ENCODE results near the gene PKHD1.

The PKHD1 gene

DNA sequence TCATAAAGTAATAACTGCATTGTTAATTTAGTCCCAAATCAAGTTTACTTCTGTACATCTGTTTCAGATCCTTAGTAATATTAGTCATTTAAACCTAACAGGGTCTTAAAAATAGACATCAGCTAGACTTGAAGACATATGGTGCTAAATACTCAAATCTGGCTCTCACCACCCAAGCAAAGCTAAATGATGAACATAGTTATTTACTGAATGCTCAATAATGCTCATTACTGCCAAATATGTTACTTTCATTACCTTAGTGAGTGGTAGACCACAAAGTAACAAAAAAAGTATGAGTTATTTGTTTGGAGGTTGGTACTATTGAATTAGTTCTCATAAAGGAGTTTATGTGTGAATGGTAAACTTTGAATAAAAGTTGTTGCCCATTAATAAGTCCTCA lies 502.1 kb downstream of the PKHD1 start:
- DNase-seq, result no peak

DNA sequence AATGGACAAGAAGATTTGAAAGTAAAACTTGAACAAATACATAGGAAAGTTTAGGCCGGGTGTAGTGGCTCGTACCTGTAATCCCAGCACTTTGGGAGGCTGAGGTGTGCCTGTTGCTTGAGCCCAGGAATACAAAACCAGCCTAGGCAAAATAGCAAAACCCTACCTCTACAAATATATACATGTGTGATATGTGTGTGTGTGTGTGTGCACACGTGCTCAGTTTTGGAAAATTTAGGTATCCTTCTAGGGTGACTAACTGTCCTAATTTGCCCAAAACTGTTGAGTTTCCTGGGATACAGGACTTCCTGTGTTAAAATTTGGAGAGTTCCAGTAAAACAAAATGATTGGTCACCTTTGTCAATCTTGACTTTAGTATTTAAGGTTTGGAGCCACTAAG lies 503.2 kb downstream of the PKHD1 start:
- no peak for DNase-seq

DNA sequence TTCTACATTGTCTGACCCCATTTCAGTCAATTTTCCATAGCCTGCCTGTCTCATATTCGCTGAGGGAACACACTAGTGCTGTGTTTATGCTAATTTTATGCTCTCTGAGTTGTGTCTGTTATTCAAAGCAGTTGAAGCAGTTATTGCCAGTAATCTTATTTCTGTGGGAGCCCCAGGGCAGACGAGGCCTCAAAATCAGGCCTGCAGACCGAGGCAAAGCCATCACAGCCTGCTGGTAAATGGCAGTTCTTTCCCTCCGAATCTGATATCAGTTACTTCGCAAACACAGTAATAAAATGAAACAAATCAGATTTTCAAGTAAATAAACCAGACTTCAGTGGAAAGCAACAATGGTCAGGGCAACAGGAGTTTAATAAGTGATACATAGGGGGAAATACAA lies 508.4 kb downstream of the PKHD1 start:
- no peak for DNase-seq

DNA sequence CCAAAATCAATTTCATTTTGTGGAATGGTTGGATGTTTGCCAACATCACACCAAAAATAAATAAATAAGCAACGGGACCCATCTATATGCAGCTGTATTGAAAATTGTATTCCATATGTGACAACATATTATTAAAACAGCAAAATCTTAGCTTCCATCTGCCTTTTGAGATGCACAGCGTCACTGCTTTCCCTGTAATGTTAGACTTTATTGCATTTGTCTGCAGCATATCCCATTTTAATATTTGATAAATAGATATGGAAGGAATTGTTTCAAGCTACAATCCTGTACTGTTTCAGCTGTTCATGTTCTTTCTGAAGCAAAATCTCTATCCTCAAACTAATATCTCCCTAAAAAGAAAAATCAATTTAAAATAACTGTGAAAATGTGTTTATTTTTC lies 509.1 kb downstream of the PKHD1 start:
- no peak for DNase-seq

DNA sequence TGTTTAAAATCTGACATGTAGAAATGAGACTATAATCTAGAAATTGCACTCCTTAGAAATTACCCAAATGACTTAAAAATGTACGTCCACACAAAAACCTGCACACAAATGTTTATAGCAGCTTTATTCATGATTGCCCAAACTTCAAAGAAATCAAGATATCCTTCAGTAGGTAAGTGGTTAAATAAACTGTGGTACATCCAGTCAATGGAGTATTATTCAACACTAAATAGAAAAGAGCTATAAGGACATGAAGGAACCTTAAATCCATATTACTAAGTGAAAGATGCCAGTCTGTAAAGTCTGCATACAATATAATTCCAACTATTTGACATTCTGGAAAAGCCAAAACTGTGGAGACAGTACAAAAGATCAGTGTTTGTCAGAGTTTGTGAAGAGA lies 513.4 kb downstream of the PKHD1 start:
- DNase-seq, result no peak

DNA sequence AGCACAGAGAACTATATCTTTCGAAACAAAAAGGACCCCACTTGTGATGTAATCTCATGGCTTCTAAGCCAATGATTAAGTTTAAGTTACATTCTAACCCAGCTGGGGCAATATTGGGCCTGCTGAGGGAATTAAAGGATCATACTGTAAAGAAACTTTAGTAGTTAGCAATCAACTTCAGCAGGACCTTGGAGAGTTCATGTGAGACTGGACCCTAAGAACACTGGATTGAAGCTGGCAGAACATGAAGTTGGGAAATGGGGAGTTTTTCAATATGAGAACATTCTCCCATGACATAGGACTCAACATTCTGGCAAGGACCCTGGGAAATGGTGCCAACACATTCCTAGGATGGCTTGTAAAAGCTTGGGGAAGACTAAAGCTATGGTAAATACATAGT lies 516.2 kb downstream of the PKHD1 start:
- no peak for DNase-seq

DNA sequence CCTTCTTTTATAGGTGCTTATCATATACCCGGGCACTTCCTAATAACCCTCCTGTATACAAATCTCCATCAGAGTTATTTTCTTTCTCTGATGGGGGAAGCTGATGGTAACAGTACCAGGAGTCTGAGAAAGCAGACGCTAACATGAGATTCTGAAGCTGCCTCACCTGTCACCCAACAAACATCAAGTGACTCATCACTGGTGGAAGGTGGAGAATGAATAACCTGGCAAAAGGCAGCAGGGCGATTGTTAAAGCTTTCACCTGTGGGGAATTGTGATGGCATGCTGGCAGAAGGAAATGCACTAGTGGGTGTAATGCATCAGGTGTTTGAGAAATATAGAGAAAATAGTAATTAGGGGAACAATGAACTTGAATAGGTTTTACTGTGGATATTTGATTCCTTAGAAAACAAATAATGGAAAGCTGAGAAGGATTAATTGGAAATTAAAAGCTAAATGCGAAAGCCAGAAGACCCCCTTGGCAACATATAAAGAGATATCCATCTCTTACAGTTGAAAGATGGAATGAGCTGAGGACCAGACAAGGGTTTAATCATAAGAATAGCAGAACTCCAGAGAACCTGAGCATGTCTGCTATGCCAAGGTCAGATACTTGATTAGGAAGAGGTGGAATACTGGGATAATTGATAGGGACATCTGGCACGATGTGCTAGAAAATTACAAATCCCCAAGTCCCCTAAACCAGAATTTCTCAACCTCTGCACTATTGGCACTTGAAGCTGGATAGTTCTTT lies 517.1 kb downstream of the PKHD1 start:
- no peak for DNase-seq

DNA sequence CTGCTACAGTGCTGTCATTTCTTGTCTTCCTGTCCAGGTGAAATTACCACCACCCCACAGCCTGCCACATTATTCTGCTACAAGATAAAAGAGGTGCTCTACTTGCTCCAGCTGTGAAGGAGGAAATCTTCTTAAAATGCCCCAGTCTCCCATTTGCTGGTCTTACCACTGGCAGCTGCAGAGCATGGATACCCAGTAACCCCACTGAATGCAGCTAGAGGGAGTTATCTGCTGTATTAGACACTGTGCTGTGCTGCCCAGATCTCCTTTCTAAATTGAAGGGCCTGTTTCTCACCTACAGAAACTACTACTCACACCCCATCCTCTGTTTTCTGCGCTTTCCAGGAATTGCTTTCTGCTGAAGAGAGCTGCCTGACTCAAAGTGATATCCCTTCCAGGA lies 517.8 kb downstream of the PKHD1 start:
- DNase-seq, result no peak

DNA sequence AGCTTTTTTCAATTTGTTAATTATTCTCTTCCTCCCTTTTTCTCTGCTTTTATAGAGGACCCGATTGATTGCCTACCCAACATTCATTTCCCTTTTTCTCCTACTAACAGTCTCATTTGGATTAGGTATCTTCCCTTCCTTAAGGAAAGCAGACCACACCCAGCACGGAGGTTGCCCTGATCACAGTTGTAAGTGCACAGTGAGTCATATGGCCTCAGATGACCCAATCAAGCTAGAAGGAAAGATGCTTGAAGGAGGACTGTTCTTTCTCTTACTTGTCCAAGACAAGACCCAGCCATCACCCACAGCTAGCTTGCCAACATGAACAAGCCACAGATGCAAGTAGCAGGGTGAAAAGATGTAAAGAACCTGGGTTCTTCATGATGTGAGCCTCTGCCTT lies 518.6 kb downstream of the PKHD1 start:
- no peak for DNase-seq

DNA sequence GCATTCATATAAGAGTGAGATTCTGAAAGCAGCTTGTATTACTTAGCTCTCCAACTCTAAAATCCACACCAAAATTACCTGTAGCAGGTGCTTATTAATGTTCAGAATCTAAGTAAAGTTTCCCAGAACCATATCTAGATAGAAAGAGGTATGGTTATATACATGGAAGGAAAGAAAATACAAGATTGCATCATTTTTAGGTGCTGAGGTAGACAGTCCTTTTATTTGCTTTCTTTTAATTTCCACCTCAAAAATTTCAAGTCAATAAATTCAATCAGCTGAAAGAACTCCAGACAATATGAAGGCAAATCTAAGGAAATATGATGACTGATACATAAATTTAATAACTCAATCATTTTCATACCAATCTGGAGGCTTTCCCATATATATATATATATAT lies 521.9 kb downstream of the PKHD1 start:
- DNase-seq, result no peak

All from T-helper 9 cell (primary cell).